Neural cell (in vitro differentiated cells): ENCODE results near the gene APOD.

ENCODE experiments used
- EP300 ChIP-seq: fragments of 450-650 bp; conservative IDR thresholded peaks from 2 replicates; pipeline ENCODE4 v1.6.1; 2014; ENCODE audit warnings: antibody characterized with exemption, mild to moderate bottlenecking, moderate library complexity; ENCODE audit not compliant: poor library complexity, severe bottlenecking
- EZH2 ChIP-seq: fragments of 200-600, 300-800 bp; shearing (Covaris generic), sonication (generic); IDR thresholded peaks from 2 replicates; pipeline ENCODE4 v1.6.1; 2014; ENCODE audit warnings: antibody characterized with exemption, low read length, borderline replicate concordance, mild to moderate bottlenecking; ENCODE audit not compliant: insufficient read depth, poor library complexity, severe bottlenecking
- POLR2AphosphoS5 ChIP-seq: IDR thresholded peaks from 2 replicates; pipeline ENCODE4 v1.6.1; 2012
- RAD21 ChIP-seq: fragments of 450-650 bp; conservative IDR thresholded peaks from 2 replicates; pipeline ENCODE4 v1.6.1; 2014; ENCODE audit warnings: antibody characterized with exemption, mild to moderate bottlenecking, moderate library complexity
- REST ChIP-seq: IDR thresholded peaks from 2 replicates; pipeline ENCODE4 v1.6.1; 2012; ENCODE audit warnings: borderline replicate concordance
- TAF1 ChIP-seq: IDR thresholded peaks from 2 replicates; pipeline ENCODE4 v1.6.1; 2012; ENCODE audit warnings: low read depth
- TF ChIP-seq, protein P1 (sequence below): fragments of 450-650 bp; IDR thresholded peaks from 2 replicates; pipeline ENCODE4 v1.5.1; 2014; ENCODE audit warnings: antibody characterized with exemption, mild to moderate bottlenecking, moderate library complexity; ENCODE audit not compliant: poor library complexity, severe bottlenecking

DNA sequence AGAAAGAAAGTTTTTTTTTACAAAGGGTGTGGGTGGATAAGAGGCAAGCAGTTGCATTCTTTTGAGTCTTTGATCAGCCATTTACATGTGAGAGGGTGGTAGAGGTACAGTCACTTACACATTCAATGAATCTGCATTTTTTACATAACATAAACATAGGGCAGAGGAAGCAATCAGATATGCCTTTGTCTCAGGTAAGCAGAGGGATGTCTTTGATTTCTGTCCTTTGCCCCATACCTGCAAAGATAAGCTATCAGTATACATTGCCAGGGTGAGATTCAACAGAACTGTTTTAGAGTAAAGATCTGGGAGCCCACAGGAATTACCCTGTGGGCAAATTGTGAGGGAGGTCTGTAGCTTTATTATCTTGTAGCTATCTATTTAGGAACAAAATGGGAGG, 35.2 kb downstream of the APOD start:
- TF ChIP-seq, protein P1, sequence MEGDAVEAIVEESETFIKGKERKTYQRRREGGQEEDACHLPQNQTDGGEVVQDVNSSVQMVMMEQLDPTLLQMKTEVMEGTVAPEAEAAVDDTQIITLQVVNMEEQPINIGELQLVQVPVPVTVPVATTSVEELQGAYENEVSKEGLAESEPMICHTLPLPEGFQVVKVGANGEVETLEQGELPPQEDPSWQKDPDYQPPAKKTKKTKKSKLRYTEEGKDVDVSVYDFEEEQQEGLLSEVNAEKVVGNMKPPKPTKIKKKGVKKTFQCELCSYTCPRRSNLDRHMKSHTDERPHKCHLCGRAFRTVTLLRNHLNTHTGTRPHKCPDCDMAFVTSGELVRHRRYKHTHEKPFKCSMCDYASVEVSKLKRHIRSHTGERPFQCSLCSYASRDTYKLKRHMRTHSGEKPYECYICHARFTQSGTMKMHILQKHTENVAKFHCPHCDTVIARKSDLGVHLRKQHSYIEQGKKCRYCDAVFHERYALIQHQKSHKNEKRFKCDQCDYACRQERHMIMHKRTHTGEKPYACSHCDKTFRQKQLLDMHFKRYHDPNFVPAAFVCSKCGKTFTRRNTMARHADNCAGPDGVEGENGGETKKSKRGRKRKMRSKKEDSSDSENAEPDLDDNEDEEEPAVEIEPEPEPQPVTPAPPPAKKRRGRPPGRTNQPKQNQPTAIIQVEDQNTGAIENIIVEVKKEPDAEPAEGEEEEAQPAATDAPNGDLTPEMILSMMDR = no peak
- TF ChIP-seq REST = no peak
- TF ChIP-seq POLR2AphosphoS5 = no peak
- TF ChIP-seq EP300 = no peak
- TF ChIP-seq TAF1 = no peak
- no peak for TF ChIP-seq EZH2
- no peak for TF ChIP-seq RAD21
